ENCODE measurements around the gene KCNG4.

The KCNG4 gene

GRCh38 chr16:84182680-84183571 is 56.9 kb downstream of the KCNG4 start:
- no peak overlapping the region for H3K4me3 ChIP-seq (ENCODE audit: low read length, poor library complexity, severe bottlenecking)
- H3K4me2 ChIP-seq (ENCODE audit: low read depth, low read length, poor library complexity, severe bottlenecking): peak overlapping the region; percentile 88
- H3K9me3 ChIP-seq (ENCODE audit: insufficient read depth, low read depth, low read length): no peaks in the 10 kb centered on the region
- no peaks in the 10 kb centered on the region for H3K27me3 ChIP-seq (ENCODE audit: insufficient read depth, low read length, poor library complexity, severe bottlenecking)
- H3K9ac ChIP-seq (ENCODE audit: low read depth, low read length, poor library complexity, severe bottlenecking): no peak overlapping the region
- H3K9me2 ChIP-seq (replicated peaks; ENCODE audit: low read depth, low read length): no peaks in the 10 kb centered on the region
- peaks cover 12% of the 10 kb centered on the region for H3K4me1 ChIP-seq (ENCODE audit: insufficient read depth, low read length, poor library complexity, severe bottlenecking)
- no peak overlapping the region for H2AFZ ChIP-seq (ENCODE audit: low read length)
- peaks cover 46% of the 10 kb centered on the region for H3K79me2 ChIP-seq (ENCODE audit: insufficient read depth, low read length)
- H3F3A ChIP-seq (ENCODE audit: low read depth): no peaks in the 10 kb centered on the region
- TF ChIP-seq EZH2phosphoT487 (IDR thresholded peaks at IDR 0.05; ENCODE audit: borderline replicate concordance) (no peak), CTCF (conservative IDR thresholded peaks at IDR 0.05; ENCODE audit: low read length) (no peak)
- peaks cover 29% of the 10 kb centered on the region; the same call in 1 of the 2 replicates for H3K36me3 ChIP-seq (ENCODE audit: insufficient read depth, low read length)
- H4K20me1 ChIP-seq (ENCODE audit: insufficient read depth, low read length, poor library complexity, severe bottlenecking): peaks cover 14% of the 10 kb centered on the region

GRCh38 chr16:84182104-84182503 is 57.7 kb downstream of the KCNG4 start:
- H2AFZ ChIP-seq (ENCODE audit: low read length): no peak overlapping the region
- no peak for TF ChIP-seq CTCF (conservative IDR thresholded peaks at IDR 0.05; ENCODE audit: low read length)
- TF ChIP-seq EZH2phosphoT487 (IDR thresholded peaks at IDR 0.05; ENCODE audit: borderline replicate concordance): no peak
- H3K27me3 ChIP-seq (ENCODE audit: insufficient read depth, low read length, poor library complexity, severe bottlenecking): no peaks in the 10 kb centered on the region
- no peak overlapping the region for H3K9ac ChIP-seq (ENCODE audit: low read depth, low read length, poor library complexity, severe bottlenecking)
- H3K36me3 ChIP-seq (ENCODE audit: insufficient read depth, low read length): peaks cover 30% of the 10 kb centered on the region; the same call in 1 of the 2 replicates
- peaks cover 12% of the 10 kb centered on the region for H3K4me1 ChIP-seq (ENCODE audit: insufficient read depth, low read length, poor library complexity, severe bottlenecking)
- no peak overlapping the region for H3K4me3 ChIP-seq (ENCODE audit: low read length, poor library complexity, severe bottlenecking)
- H3F3A ChIP-seq (ENCODE audit: low read depth): no peaks in the 10 kb centered on the region
- no peaks in the 10 kb centered on the region for H3K9me3 ChIP-seq (ENCODE audit: insufficient read depth, low read depth, low read length)
- peaks cover 14% of the 10 kb centered on the region for H4K20me1 ChIP-seq (ENCODE audit: insufficient read depth, low read length, poor library complexity, severe bottlenecking)
- no peak overlapping the region for H3K4me2 ChIP-seq (ENCODE audit: low read depth, low read length, poor library complexity, severe bottlenecking)
- H3K9me2 ChIP-seq (replicated peaks; ENCODE audit: low read depth, low read length): no peaks in the 10 kb centered on the region
- H3K79me2 ChIP-seq (ENCODE audit: insufficient read depth, low read length): peaks cover 46% of the 10 kb centered on the region

- peaks cover 12% of the 10 kb centered on the region for H3K4me1 ChIP-seq (ENCODE audit: insufficient read depth, low read length, poor library complexity, severe bottlenecking)
- H3K79me2 ChIP-seq (ENCODE audit: insufficient read depth, low read length): peaks cover 41% of the 10 kb centered on the region
- H3F3A ChIP-seq (ENCODE audit: low read depth): no peaks in the 10 kb centered on the region
- H3K36me3 ChIP-seq (ENCODE audit: insufficient read depth, low read length): peaks cover 30% of the 10 kb centered on the region; the same call in 1 of the 2 replicates
- H3K27me3 ChIP-seq (ENCODE audit: insufficient read depth, low read length, poor library complexity, severe bottlenecking): no peaks in the 10 kb centered on the region
- no peaks in the 10 kb centered on the region for H3K9me3 ChIP-seq (ENCODE audit: insufficient read depth, low read depth, low read length)
- H4K20me1 ChIP-seq (ENCODE audit: insufficient read depth, low read length, poor library complexity, severe bottlenecking): peaks cover 14% of the 10 kb centered on the region
- TF ChIP-seq CTCF (conservative IDR thresholded peaks at IDR 0.05; ENCODE audit: low read length): no peak
- no peak for TF ChIP-seq EZH2phosphoT487 (IDR thresholded peaks at IDR 0.05; ENCODE audit: borderline replicate concordance)
- H3K4me3 ChIP-seq (ENCODE audit: low read length, poor library complexity, severe bottlenecking): no peak overlapping the region
- H3K4me2 ChIP-seq (ENCODE audit: low read depth, low read length, poor library complexity, severe bottlenecking): no peak overlapping the region
- H2AFZ ChIP-seq (ENCODE audit: low read length): no peak overlapping the region
- no peak overlapping the region for H3K9ac ChIP-seq (ENCODE audit: low read depth, low read length, poor library complexity, severe bottlenecking)
- no peaks in the 10 kb centered on the region for H3K9me2 ChIP-seq (replicated peaks; ENCODE audit: low read depth, low read length)
Measured at GRCh38 chr16:84181144-84181915, 58.5 kb downstream of the KCNG4 start.

Measured in Loucy (cell line).